ENCODE measurements around the gene RARRES2.

Gene RARRES2

DNA sequence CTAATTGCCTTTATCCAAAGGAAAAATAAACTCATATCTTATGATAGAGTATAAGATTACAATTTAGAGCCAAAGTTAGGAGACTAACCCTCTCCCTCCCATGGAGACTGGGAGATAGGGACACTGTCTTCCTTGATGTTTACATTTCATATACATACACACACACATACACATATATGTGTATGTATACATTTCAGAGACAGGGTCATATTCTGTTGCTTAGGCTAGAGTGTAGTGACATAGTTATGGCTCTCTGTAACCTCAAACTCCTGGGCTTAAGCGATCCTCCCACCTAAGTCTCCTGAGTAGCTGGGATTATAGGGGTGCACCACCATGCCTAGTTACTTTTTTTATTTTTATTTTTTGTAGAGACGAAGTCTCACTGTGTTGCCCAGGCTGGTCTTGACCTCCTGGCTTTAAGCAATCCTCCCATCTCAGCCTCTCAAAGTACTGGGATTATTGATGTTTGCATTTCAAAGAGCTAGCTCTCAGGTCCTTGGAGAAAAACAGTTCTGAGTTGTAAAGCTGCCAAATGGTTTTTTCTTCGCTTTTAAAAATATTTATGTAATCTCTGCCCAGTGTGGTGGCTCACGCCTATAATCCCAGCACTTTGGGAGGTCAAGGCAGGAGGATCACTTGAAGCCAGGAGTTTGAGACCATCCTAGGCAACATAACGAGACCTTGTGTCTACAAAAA, 19.1 kb upstream of the RARRES2 start:
- no peak for DNase-seq

DNA sequence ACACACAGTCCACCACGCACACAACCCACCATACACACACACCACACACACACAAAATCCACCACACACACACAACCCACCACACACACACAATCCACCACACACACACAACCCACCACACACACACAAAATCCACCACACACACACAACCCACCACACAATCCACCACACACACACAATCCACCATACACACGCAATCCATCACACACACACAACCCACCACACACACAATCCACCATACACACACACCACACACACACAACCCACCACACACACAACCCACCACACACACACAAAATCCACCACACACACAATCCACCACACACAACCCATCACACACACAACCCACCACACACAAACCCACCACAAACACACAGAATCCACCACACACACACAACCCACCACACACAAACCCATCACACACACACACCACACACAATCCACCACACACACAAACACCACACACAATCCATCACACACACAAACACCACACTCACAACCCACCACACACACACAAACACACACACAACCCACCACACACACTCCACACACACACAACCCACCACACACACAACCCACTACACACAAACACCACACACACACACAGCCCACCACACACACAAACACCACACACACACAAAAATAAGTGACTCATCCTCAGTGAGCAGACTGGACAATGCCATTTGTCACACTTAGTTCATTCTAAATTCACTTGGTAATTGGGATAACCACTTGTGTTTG, 18.4 kb upstream of the RARRES2 start:
- no peak for DNase-seq

DNA sequence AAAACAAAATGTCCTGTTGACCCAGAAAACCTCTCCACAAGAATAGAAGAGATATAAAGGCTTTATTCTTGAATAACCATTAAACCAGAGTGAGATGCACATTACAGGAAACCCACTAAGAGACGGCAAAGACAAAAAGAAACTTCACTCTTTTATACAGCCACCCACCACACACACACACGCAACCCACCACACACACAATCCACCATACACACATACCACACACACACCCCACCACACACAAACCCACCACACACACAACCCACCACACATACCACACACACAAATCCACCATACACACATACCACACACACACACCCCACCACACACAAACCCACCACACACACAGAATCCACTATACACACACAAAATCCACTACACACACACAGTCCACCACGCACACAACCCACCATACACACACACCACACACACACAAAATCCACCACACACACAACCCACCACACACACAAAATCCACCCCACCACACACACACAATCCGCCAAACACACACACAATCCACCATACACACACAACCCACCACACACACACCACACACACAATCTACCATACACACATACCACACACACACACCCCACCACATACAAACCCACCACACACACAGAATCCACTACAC, 17.7 kb upstream of the RARRES2 start:
- DNase-seq, result no peak

DNA sequence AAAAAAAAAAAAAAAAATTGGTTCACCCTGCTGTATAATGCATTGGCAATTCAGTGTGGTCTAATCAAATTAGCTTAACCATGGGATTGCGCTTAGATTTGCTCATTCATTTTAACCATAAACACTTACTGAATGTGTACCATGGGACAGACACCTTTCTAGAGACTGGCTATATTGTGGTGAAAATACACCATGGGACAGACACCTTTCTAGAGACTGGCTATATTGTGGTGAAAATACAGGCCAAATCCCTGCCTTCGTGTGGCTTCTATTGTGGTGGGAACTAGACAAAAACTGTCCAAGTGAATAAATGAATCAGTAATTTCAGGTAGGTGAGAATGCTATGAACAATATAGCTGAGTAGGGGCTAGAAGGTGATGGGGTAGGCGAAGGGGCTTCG, 17.0 kb upstream of the RARRES2 start:
- no peak for DNase-seq

DNA sequence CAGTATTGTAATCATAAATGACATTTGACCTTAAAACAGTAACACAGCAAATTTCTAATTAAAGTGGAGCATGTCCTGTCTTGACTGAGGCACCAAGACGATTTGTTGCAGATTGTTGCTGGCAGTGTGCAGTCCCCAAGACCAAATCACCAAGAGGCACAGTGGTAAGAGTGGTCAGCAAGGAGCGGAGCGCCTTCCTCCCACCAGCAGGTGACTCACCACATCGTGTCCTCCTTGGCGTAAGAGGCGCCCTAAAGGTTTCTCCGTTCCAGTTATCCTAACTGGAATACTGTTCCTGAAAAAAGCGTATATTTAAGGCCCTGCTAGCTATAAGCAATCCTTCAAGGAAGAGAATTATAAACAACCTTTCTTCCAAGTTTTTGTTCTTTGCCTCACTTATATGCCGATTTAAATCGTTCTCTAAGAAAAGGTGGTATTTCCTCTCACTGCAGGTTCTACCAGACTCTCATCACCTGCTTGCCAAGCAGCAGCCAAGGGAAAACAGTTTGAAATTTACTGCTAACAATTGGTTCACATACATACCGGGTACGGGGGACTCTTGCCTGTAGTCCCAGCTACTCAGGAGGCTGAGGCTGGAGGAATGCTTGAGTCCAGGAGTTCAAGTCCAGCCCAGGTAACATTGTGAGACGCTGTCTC, 16.5 kb upstream of the RARRES2 start:
- DNase-seq, result no peak

DNA sequence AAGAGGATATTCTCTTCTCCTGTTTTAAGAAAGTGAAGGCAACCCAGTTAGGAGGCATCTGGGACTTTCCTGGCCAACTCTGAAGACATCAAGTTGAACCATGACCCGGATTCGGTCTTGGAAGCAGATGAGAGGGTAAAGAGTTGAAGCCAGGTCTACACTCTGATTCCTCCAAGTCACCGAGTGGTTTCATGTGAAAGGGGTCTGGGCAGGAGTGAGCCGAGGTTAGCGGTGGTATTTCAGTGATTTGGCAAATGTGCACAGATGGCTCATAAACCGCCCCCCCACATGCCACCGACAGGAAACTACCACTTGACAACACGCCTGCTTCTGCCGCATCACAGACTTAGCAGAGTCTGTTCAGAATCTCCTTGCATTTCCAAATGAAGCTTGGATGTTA, 15.8 kb upstream of the RARRES2 start:
- no peak for DNase-seq

DNA sequence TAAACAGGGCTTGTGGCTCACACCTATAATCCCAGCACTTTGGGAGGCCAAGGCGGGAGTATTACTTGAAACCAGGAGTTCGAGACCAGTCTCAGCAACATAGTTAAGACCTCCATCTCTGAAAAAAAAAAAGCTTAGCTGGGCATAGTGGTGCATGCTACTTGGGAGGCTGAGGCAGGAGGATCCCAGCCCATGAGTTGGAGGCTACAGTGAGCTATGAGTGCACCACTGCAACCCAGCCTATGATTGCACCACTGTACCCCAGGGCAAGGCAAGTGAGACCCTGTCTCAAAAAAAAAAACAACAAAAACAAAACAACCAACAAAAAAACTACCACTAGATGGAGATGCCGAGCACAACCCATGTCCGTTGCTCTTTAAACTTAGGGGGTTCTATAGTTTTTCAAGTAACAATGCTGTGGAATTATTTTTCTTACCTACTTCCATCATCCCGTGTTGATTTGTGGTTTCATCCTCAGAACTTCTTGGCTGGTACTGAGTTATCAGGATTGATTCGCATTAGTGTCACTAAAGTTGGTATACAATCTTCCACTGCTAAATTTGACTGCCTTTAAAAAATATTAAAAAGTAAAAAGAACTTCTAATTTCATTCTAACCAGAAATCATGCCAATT, 15.0 kb upstream of the RARRES2 start:
- no peak for DNase-seq

DNA sequence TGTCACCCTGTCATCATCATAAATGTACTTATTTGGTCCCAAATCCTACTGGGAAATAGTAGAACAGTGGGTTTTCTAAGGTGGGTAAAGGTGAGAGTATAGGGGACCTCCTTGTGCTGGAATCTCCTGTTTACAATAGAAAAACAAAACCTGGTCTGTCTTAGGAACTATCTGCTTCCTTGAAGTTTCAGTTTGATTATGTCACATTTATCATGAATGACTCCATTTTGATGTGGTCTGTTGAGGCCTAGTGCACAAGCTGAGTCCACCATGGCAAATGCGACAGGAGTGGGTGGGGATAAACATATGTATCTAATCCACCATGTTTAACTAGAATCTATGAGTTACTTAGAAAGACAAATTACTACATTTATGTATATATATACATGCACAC, 14.2 kb upstream of the RARRES2 start:
- DNase-seq, result no peak

DNA sequence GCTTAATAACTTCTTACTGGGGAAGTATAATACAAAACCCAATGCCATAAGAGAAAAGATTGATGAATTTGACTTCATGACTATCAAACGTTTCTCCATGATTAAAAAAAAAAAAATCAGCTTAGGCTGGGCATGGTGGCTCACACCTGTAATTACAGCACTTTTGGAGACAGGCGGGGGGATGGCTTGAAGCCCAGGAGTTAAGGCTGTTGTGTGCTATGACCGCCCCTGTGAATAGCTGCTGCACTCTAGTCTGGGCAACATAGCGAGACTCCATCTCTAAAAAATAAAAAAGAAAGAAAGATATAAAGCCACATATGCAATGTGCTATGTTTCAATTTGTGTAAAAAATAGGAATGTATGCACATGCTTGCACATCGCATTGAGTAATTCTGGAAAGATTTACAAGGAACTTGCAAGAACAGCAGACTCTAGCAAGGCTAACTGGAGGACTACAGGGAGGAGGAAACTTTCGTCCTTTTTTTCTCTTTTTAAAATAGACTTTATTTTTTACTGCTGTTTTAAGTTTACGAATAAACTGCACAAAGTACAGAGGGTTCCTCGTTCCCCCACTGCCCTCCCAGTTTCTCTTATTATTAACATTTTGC, 10.3 kb upstream of the RARRES2 start:
- DNase-seq, result no peak

DNA sequence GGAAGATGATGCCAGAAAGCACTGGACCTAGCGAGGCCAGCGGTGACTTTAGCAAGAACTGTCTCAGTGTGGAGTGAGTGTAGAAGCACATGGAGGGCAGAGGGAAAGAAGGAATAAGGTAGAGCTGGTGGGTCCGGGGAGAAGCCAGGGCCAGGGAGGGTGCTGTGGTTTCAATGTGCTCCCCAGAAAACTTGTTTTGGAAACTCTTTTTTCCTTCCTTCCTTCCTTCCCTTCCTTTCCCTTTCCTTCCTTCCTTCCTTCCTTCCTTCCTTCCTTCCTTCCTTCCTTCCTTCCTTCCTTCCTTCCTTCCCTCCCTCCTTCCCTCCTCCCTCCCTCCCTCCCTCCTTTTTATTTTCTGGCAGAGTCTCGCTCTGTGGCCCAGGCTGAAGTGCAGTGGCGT, 5.5 kb upstream of the RARRES2 start:
- no peak for DNase-seq

DNA sequence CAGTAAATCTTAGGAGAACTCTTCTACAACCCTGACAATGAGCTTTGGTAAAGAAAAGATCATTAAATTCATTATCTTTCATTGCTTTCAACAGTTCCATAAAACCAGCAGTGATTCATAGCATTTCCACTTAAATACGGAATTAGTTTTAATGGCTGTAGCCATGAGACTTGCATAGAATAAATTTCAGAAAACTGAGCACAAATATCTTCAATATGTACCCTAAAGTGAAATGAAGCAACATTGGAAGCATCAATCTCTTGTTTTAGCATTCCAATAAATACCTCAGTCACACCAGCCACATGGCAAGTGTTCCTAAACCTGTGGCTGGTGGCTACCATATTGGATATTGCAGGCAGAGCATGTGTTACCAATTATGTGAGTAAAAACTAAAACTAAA, 3.6 kb upstream of the RARRES2 start:
- DNase-seq, result no peak

DNA sequence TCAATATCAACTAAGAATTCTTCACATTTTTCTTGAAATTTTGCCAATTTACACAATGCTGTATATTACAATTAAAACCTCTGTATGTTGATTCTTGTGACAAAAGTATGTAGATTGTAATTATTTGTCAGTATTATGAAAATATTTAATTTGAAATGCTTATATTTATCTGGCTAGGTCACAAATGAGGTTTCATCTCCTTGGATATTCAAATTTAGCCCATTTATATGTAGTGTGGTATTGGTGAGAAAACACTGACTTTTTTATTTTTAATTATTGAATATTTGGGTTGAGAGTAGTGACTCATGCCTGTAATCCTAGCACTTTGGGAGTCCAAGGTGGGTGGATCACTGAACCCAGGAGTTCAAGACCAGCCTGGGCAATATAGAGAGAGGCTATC, 2.9 kb upstream of the RARRES2 start:
- no peak for DNase-seq

DNA sequence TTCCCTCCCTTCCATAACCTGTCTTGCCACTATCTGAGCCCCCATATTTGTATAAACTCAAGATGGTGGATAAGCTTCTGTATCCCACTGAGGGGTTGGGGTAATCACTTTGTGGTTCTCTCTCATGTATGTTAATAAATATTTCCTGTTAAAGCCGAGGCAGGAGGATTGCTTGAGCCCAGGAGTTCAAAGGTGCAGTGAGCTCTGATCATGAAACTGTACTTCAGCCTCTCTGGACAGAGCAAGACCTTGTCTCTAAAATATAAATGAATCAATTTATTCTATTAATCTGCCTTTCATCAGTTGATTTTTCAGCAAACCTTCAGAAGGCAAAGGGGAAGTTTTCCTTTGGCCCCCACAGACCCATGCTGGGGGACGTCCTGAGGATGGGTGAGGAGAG, 1.8 kb upstream of the RARRES2 start:
- DNase-seq, result no peak

DNA sequence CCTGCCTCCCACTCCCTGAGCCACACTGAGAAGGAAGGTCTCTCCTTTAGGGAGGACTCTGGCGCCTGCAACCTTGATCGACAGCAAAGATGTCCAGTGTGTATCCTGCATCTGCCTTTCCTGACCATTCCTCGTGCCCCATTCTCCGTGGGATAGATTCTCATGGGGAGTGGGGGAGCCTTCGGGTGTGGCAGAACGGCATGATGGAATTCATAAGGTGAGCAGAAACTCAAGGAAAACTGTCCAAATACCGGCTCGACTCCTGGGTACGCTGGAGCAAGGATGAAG, 636 bp upstream of the RARRES2 start:
- no peak for DNase-seq

DNA sequence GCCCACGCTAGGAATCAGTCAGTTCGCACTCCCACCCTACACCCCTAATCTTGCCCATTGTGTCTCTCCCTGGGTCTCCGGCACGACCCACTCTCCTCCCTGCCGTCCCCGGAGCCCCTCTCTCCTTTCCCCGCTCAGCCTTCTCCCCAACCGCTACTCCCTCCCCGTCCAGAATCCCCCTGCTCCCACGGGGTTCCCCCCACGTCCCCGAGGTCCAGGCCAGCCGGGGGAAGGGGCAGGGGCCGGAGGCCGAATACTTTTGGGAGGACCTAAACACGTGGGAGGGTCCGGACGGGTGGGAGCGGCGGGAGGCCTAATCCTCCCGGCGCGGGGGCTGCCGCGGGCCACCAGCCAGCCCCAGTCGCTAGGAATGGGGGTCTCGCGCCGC, 560 bp downstream of the RARRES2 start:
- no peak for DNase-seq

DNA sequence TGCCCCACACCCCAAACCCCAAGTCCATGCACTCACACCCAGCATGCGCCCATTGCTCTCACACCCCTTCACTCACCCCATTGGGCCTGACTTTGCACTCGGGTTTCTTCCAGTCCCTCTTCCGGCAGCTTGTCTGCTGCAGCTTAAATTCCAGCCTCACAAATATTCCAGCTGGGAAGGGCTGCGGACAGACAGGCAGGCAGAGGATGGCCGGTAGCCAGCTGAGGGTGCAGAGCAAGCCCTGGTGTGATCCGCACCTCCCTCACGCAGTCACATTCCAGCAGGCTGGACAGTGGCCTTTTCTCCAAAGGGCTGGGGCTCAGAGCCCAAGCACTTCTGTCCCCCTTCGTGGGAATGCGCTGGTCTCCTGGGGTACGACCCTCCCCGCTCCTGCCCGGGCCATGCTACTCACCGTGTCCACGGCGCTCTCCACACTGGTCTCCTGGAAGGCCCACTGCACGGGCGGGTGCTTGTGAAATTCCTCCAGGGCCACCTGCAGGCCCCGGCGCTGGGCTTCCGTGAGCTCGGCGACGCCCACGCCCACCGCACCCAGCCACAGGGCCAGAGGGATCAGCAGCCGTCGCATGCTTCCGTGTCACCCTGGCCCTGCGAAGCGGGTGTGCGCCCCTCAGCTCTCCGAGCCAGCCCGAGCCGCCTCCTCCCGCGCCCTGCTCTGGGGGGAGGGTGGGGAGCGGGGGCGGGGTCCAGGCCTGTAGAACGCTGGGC, 1.2 kb downstream of the RARRES2 start:
- DNase-seq, result no peak

DNA sequence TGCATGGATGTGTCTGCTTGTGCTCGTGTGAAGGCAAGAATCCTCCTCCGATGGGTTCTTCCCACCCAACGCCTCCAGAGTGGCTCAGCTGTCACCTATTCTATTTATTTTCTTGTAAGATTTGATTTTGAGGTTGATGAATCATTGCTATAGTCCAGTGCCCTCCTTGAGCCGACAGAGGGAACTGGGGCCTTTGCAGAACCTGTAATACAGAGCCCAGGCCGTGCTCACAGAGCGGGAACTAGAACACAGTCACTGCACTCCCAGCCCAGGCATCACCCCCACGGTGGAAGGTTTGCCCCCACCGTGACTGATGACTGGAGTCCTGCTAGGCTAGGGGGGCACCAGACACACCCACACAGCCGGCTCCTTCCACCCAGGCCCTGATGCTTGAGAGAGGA, 2.0 kb downstream of the RARRES2 start:
- DNase-seq, result no peak

DNA sequence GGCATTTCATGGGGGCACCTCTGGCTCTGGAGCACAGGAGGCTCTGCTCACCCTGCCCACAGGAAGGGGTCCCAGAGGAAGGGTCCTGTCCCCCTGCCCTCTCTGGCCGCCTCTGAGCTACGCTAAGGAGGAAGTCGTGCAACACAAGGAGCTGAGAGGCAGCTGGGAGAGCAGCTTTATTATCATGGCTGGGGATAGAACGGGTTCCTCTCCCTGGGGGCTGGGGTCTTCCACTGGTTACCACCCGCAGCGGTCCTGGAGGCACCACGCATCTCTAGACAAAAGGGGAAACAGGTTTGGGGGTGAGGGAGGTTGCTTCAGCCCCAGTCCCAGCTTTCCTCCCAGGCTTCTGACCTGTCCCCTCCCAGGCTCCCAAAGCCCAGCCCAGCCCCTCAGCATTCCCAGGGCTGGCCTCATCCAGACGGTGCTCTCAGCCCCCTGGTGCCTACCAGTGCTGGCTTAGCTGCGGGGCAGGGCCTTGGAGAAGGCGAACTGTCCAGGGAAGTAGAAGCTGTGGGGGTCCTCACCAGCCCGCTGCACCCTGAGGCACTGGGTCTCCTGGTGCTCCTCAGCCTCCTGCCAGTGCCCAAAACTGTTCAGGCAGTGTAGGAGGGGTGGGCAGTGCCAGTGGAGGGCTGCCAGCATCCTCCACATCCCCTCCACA, 3.1 kb downstream of the RARRES2 start:
- DNase-seq, result no peak

DNA sequence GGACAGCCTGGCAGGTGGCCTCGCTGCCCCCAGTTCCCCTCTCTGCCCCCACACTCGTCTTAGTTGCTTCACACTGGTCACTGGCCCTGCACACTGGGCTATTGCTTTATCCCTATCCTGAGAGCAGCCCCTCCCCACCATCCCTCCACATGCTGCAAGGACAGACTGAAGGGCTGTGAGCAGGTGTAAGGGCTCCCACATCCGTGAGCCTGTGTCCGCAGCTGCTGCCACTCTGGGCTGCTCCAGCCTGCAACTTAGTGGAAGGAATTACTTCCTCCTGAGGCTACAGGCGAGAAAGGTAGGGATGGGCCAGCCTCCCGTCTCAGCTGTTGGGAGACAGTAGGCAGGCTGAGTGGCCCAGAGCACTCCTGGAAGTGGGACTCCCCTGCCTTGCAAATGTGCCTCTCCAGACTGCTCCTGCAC, 3.8 kb downstream of the RARRES2 start:
- DNase-seq, result no peak

DNA sequence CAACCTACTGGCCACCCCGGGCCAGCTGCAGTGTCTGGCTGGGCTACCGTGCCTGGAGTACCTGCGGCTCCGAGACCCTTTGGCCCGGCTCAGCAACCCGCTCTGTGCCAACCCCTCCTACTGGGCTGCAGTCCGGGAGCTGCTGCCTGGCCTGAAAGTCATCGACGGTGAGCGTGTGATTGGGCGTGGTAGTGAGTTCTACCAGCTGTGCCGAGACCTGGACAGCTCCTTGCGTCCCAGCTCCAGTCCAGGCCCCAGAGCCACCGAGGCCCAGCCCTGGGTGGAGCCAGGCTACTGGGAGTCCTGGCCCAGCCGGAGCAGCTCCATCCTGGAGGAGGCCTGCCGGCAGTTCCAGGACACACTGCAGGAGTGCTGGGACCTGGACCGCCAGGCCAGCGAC, 4.2 kb downstream of the RARRES2 start:
- DNase-seq, result no peak

DNA sequence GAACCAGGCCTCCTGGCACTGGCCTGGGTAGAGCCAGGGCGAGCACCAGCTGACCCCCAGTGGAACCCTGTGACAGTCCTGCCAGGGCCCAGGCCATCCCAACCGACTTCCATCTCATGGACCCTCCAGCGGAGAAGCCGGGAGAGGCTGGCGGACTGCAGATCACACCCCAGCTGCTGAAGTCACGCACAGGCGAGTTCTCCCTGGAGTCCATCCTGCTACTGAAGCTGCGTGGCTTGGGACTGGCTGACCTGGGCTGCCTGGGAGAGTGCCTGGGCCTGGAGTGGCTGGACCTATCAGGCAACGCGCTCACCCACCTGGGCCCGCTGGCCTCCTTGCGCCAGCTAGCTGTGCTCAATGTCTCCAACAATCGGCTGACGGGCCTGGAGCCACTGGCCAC, 4.7 kb downstream of the RARRES2 start:
- DNase-seq, result no peak

DNA sequence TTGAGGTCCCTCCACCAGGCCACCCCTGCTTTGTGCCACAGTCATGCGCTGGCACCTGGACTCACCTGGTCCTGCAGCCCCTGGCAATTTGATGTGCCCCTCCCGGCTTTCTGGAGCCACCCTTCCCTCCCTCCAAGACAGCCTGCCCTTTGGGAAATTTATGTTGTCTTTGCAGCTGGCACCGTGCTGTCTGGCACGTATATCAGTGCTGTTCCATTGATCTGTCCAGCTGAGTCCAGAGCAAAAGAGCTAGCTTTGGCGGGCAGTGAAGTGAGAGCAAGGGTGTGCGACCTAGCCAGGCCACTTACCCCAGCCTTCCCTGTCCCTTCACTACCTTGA, 5.7 kb downstream of the RARRES2 start:
- DNase-seq, result no peak

Data from NCI-H187 treated with DMSO at 0.1 percent for 48 hours (cell line).